Endothelial cell of umbilical vein (primary cell): ENCODE measurements around the gene CPNE7. TPM values are rescaled to one million over a fixed set of nuclear protein-coding genes. Genes with fewer than 3 reads are reported as not detected.

Experiments used
- BruUV-seq: library from RNA; stranded (reverse); fragments of 400-500 nt; replicated peaks from 2 replicates; lab custom pipeline; 2021; lab: Mats Ljungman, UMichigan
- CTCF ChIA-PET: fragments of 300-600, 350-600 bp; sonication (Branson Sonifier 250); formaldehyde crosslinking; loops from one replicate; lab custom pipeline; 2021; ENCODE audit warnings: antibody characterized with exemption, inconsistent platforms; lab: Charles Lee
- POLR2A ChIA-PET: fragments of 300-600, 350-600 bp; sonication (Branson Sonifier 250); formaldehyde crosslinking; loops from one replicate; lab custom pipeline; 2021; ENCODE audit warnings: antibody characterized with exemption, inconsistent platforms; lab: Charles Lee
- DNase-seq: peaks from one replicate; pipeline ENCODE4 v3.0.0-alpha.2; 2011; ENCODE audit warnings: low read depth, low spot score
- FAIRE-seq: peaks from 2 replicates; lab custom pipeline; 2011; peaks lifted over from hg19 to GRCh38; lab: Jason Lieb, UNC
- H2AFZ ChIP-seq: 2 replicates; pipeline ENCODE4 v1.6.0; 2012; ENCODE audit warnings: low read depth, low read length, control low read depth, inconsistent platforms
- H3K27ac ChIP-seq: 2 replicates; pipeline ENCODE4 v1.5.1; 2011; ENCODE audit warnings: low read depth, mild to moderate bottlenecking, control low read depth, low read length, moderate library complexity; ENCODE audit not compliant: insufficient read depth
- H3K27me3 ChIP-seq, 2 experiments: 2 replicates each; pipeline versions ENCODE4 v1.6.0 to v1.6.1; 2011; ENCODE audit warnings: low read length in 2 of 2, mixed read lengths in 1 of 2; ENCODE audit not compliant: control insufficient read depth in 2 of 2, insufficient read depth in 2 of 2
- H3K36me3 ChIP-seq, 2 experiments: 2 replicates in 1 of 2; 3 replicates in 1 of 2; pipeline ENCODE4 v1.5.1; 2011; ENCODE audit warnings: low read length in 2 of 2, mild to moderate bottlenecking in 1 of 2, moderate library complexity in 1 of 2; ENCODE audit not compliant: control insufficient read depth in 2 of 2, insufficient read depth in 2 of 2; ENCODE audit errors: extremely low read depth in 1 of 2
- H3K4me1 ChIP-seq: 3 replicates; pipeline ENCODE4 v1.5.1; 2011; ENCODE audit warnings: mild to moderate bottlenecking, low read length; ENCODE audit not compliant: control insufficient read depth, insufficient read depth; ENCODE audit errors: extremely low read depth
- H3K4me2 ChIP-seq: 2 replicates; pipeline ENCODE4 v1.6.1; 2011; ENCODE audit warnings: low read length, control low read depth, mixed read lengths; ENCODE audit not compliant: insufficient read depth
- H3K4me3 ChIP-seq, 3 experiments: fragments of 200-600 bp in 1 of 3; sonication (generic), shearing (Covaris generic) in 1 of 3; replicated peaks in 1 of 3; 2 replicates each; pipeline ENCODE4 v1.5.1; 2011 to 2016; ENCODE audit warnings: control low read depth in 3 of 3, low read length in 3 of 3, mild to moderate bottlenecking in 2 of 3, inconsistent platforms in 1 of 3, low read depth in 1 of 3, moderate library complexity in 1 of 3; ENCODE audit not compliant: insufficient read depth in 1 of 3
- H3K79me2 ChIP-seq: 2 replicates; pipeline ENCODE4 v1.6.0; 2012; ENCODE audit warnings: low read length, inconsistent platforms; ENCODE audit not compliant: control insufficient read depth, insufficient read depth
- H3K9ac ChIP-seq: replicated peaks from 2 replicates; pipeline ENCODE3; 2011; ENCODE audit warnings: low read length, control low read depth; ENCODE audit not compliant: insufficient read depth; ENCODE audit errors: extremely low read depth
- H3K9me1 ChIP-seq: replicated peaks from 3 replicates; pipeline ENCODE4 v1.6.0; 2011; ENCODE audit warnings: mild to moderate bottlenecking, low read length; ENCODE audit not compliant: control insufficient read depth, insufficient read depth; ENCODE audit errors: extremely low read depth
- H3K9me3 ChIP-seq: replicated peaks from 2 replicates; pipeline ENCODE4 v1.5.1; 2012; ENCODE audit warnings: low read length, inconsistent platforms; ENCODE audit not compliant: control insufficient read depth, insufficient read depth
- H4K20me1 ChIP-seq: replicated peaks from 2 replicates; pipeline ENCODE3; 2011; ENCODE audit warnings: mild to moderate bottlenecking, low read length; ENCODE audit not compliant: control insufficient read depth, insufficient read depth; ENCODE audit errors: extremely low read depth
- EZH2 ChIP-seq: IDR thresholded peaks from 2 replicates; pipeline ENCODE4 v1.6.1; 2012; ENCODE audit warnings: borderline replicate concordance, low read depth, mild to moderate bottlenecking, moderate library complexity, low read length, inconsistent platforms; ENCODE audit not compliant: severe bottlenecking
- FOS ChIP-seq: IDR thresholded peaks from 2 replicates; pipeline ENCODE4 v1.6.1; 2011; ENCODE audit warnings: mild to moderate bottlenecking, low read length, moderate library complexity, borderline replicate concordance; ENCODE audit not compliant: insufficient read depth
- GATA2 ChIP-seq: IDR thresholded peaks from 2 replicates; pipeline ENCODE4 v1.7.0; 2011; ENCODE audit warnings: low read depth, mild to moderate bottlenecking, moderate library complexity, mixed read lengths, low read length; ENCODE audit not compliant: insufficient read length, insufficient read depth
- JUN ChIP-seq: IDR thresholded peaks from 2 replicates; pipeline ENCODE4 v1.6.1; 2011; ENCODE audit warnings: borderline replicate concordance, low read depth; ENCODE audit not compliant: insufficient read length, insufficient read depth
- MYC ChIP-seq: IDR thresholded peaks from one replicate; pipeline ENCODE4 v1.6.1; 2011; ENCODE audit warnings: mild to moderate bottlenecking, low read depth, low read length
- POLR2A ChIP-seq: IDR thresholded peaks from 2 replicates; pipeline ENCODE4 v1.6.1; 2012; ENCODE audit warnings: low read depth, mild to moderate bottlenecking, control low read depth, low read length
- POLR2AphosphoS5 ChIP-seq: IDR thresholded peaks from 2 replicates; pipeline ENCODE4 v1.6.1; 2012; ENCODE audit warnings: low read depth, mild to moderate bottlenecking, control low read depth, low read length, moderate library complexity; ENCODE audit not compliant: insufficient read depth
- dilution Hi-C: fragments of 300-500 bp; cut with MboI; formaldehyde crosslinking; loops from one replicate; pipeline ENCODE4 v1.15.0; 2019; ENCODE audit warnings: low sequenced_read_pairs; ENCODE audit not compliant: extremely low pct_ligation_motif_present
- intact Hi-C: fragments of 100-400 bp; cut with micrococcal nuclease; formaldehyde crosslinking; loops from one replicate; pipeline ENCODE4 v1.10.0; 2022
- polyA plus RNA-seq, 4 experiments: library from polyadenylated mRNA; depleted of rRNA in 3 of 4; stranded (reverse) in 3 of 4; unstranded in 1 of 4; fragments of >200 nt; gene quantifications; 2 replicates each; pipeline versions ENCODE4 v1.2.1 to v1.2.3, GENCODE V29; 2011 to 2012; ENCODE audit warnings: missing spikeins in 1 of 4
- total RNA-seq: library from RNA; stranded (reverse); gene quantifications from 2 replicates; pipeline ENCODE4 v1.2.3, GENCODE V29; 2021
- TF ChIP-seq, protein P1 (sequence below), 2 donors: IDR thresholded peaks; 1 replicate in 1 of 2; 2 replicates in 1 of 2; pipeline ENCODE4 v1.5.1; 2011; ENCODE audit warnings: low read length in 2 of 2, mild to moderate bottlenecking in 2 of 2, moderate library complexity in 2 of 2, control low read depth in 1 of 2, inconsistent platforms in 1 of 2, low read depth in 1 of 2; ENCODE audit not compliant: insufficient read depth in 1 of 2; ENCODE audit errors: extremely low read depth in 1 of 2
- TF ChIP-seq, protein P2 (sequence below): IDR thresholded peaks from 2 replicates; pipeline ENCODE4 v1.6.1; 2011; ENCODE audit not compliant: insufficient read depth, insufficient read length

The CPNE7 gene
- total and polyA plus RNA-seq, 2 donors (not counting 3 experiments of a cell fraction or from before 2014, with no cell fraction given), result 2.0 to 5.9 TPM

DNA sequence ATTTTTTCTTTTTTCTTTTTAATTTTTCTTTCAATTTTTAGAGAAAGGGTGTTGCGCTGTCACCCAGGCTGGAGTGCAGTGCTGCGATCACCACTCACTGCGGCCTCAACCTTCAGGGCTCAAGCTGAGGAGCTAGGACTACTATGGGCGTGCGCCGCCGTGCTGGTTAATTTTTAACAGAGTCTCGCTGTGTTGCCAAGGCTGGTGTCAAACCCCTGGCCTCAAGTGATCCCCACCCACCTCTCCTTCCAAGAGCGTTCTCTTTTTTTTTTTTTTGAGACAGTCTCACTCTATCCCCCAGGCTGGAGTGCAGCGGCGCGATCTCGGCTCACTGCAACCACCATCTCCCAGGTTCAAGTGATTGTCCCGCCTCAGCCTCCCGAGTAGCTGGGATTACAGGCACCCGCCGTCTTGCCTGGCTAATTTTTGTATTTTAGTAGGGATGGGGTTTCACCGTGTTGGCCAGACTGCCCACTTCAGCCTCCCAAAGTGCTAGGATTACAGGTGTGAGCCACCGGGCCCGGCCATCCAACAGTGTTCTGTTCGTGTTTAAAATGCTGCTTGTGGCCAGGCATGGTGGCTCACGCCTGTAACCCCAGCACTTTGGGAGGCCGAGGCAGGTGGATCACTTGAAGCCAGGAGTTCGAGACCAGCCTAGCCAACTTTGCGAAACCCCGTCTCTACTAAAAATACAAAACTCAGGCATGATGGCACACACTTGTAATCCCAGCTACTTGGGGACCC is 29.6 kb upstream of the CPNE7 start:
- no peak for TF ChIP-seq EZH2
- TF ChIP-seq GATA2, result no peak
- TF ChIP-seq FOS, result no peak
- TF ChIP-seq POLR2AphosphoS5, result no peak
- TF ChIP-seq, protein P1, sequence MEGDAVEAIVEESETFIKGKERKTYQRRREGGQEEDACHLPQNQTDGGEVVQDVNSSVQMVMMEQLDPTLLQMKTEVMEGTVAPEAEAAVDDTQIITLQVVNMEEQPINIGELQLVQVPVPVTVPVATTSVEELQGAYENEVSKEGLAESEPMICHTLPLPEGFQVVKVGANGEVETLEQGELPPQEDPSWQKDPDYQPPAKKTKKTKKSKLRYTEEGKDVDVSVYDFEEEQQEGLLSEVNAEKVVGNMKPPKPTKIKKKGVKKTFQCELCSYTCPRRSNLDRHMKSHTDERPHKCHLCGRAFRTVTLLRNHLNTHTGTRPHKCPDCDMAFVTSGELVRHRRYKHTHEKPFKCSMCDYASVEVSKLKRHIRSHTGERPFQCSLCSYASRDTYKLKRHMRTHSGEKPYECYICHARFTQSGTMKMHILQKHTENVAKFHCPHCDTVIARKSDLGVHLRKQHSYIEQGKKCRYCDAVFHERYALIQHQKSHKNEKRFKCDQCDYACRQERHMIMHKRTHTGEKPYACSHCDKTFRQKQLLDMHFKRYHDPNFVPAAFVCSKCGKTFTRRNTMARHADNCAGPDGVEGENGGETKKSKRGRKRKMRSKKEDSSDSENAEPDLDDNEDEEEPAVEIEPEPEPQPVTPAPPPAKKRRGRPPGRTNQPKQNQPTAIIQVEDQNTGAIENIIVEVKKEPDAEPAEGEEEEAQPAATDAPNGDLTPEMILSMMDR (IDR thresholded peaks at IDR 0.05; ENCODE audit: extremely low read depth in 1 of 2, insufficient read depth in 1 of 2, low read depth in 1 of 2, low read length in 2 of 2), result no peak
- no peak for TF ChIP-seq JUN
- TF ChIP-seq, protein P2, sequence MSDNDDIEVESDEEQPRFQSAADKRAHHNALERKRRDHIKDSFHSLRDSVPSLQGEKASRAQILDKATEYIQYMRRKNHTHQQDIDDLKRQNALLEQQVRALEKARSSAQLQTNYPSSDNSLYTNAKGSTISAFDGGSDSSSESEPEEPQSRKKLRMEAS, result no peak
- no peak for TF ChIP-seq POLR2A
- no peak for TF ChIP-seq MYC
- H3K4me2 ChIP-seq, result no peak overlapping the region
- ChIA-PET POLR2A (no interaction called here), CTCF (interaction anchor here (1.2 to 1.7 kb wide), 3 partner anchors 10 to 11 kb away, joined by 3 to 5 read pairs (median 5); no protein-coding TSS in a partner anchor)
- no peaks in the 10 kb centered on the region for H3K4me1 ChIP-seq
- no peaks in the 10 kb centered on the region for H3K27me3 ChIP-seq
- no peak overlapping the region for H3K27ac ChIP-seq
- no peak overlapping the region for H3K4me3 ChIP-seq
- H3K9me1 ChIP-seq, result no peaks in the 10 kb centered on the region
- BruUV-seq, result no TSS peak
- intact Hi-C loops (no loop called here), dilution Hi-C loops (no loop called here)
- H3K9me3 ChIP-seq, result no peaks in the 10 kb centered on the region
- peaks cover 2 to 17% of the 10 kb centered on the region in 2 experiments for H3K36me3 ChIP-seq
- no peaks in the 10 kb centered on the region for H4K20me1 ChIP-seq
- H3K79me2 ChIP-seq, result no peaks in the 10 kb centered on the region
- DNase-seq (no peak), FAIRE-seq (no peak)
- H3K9ac ChIP-seq, result no peak overlapping the region
- no peak overlapping the region for H2AFZ ChIP-seq
